GM12878 (cell line): ENCODE results near the gene FGF12. TPM values are rescaled to one million over a fixed set of nuclear protein-coding genes. Genes with fewer than 3 reads are reported as not detected.

Experiments used
- ATAC-seq: fragments of 200-7000 bp; cut with Tn5 transposase; 3 replicates; pipeline ENCODE4 v1.9.1; 2020; ENCODE audit warnings: mild to moderate bottlenecking, moderate library complexity
- BruUV-seq: library from RNA; stranded (reverse); fragments of 400-500 nt; replicated peaks from 2 replicates; lab custom pipeline; 2021; lab: Mats Ljungman, UMichigan
- CTCF ChIA-PET: fragments of 300-600 bp; sonication (Branson Sonifier 250); formaldehyde crosslinking; extraction: SDS; loops from one replicate; lab custom pipeline; 2021; ENCODE audit warnings: inconsistent platforms; lab: Yijun Ruan, JAX
- POLR2A ChIA-PET: fragments of 350-600 bp; formaldehyde crosslinking; extraction: SDS; loops from one replicate; lab custom pipeline; 2021; ENCODE audit warnings: inconsistent platforms; lab: Charles Lee
- RAD21 ChIA-PET: fragments of 300-600 bp; sonication (Branson Sonifier 250); formaldehyde crosslinking; loops from one replicate; lab custom pipeline; 2023; ENCODE audit warnings: antibody characterized with exemption; ENCODE audit not compliant: unreplicated experiment; lab: Charles Lee
- SMC1A ChIA-PET: fragments of 300-600 bp; sonication (Branson Sonifier 250); formaldehyde crosslinking; loops from one replicate; lab custom pipeline; 2023; ENCODE audit not compliant: unreplicated experiment, uncharacterized antibody; lab: Charles Lee
- DNase-seq: peaks from one replicate; pipeline ENCODE4 v3.0.0-alpha.2; 2011; ENCODE audit warnings: low read depth, low spot score
- FAIRE-seq: peaks from 3 replicates; lab custom pipeline; 2011; peaks lifted over from hg19 to GRCh38; lab: Jason Lieb, UNC
- H2AFZ ChIP-seq: 2 replicates; pipeline ENCODE4 v1.6.0; 2011; ENCODE audit warnings: low read depth, low read length, control low read depth; ENCODE audit not compliant: control insufficient read depth
- H3K27ac ChIP-seq: 2 replicates; pipeline ENCODE4 v1.5.1; 2011; ENCODE audit warnings: control low read depth; ENCODE audit not compliant: control insufficient read depth, insufficient read depth
- H3K27me3 ChIP-seq, 2 experiments: replicated peaks in 1 of 2; 2 replicates each; pipeline versions ENCODE4 v1.6.0 to v1.6.1; 2011; ENCODE audit warnings: low read length in 1 of 2; ENCODE audit not compliant: control insufficient read depth in 2 of 2, insufficient read depth in 2 of 2
- H3K36me3 ChIP-seq, 2 experiments: 2 replicates each; pipeline ENCODE4 v1.5.1; 2011; ENCODE audit warnings: low read length in 1 of 2; ENCODE audit not compliant: control insufficient read depth in 2 of 2, insufficient read depth in 2 of 2
- H3K4me1 ChIP-seq: 2 replicates; pipeline ENCODE4 v1.6.1; 2011; ENCODE audit warnings: mild to moderate bottlenecking, low read length, moderate library complexity, mixed read lengths; ENCODE audit not compliant: control insufficient read depth, insufficient read depth
- H3K4me2 ChIP-seq: 2 replicates; pipeline ENCODE4 v1.6.0; 2011; ENCODE audit warnings: control low read depth; ENCODE audit not compliant: control insufficient read depth, insufficient read depth
- H3K4me3 ChIP-seq: fragments of 200-600 bp; sonication (generic); 2 replicates; pipeline ENCODE4 v1.5.1; 2016
- H3K79me2 ChIP-seq: 2 replicates; pipeline ENCODE4 v1.6.0; 2011; ENCODE audit warnings: low read length; ENCODE audit not compliant: control insufficient read depth, insufficient read depth
- H3K9ac ChIP-seq: 2 replicates; pipeline ENCODE4 v1.8.0; 2011; ENCODE audit warnings: low read length, control low read depth, mixed read lengths; ENCODE audit not compliant: control insufficient read depth, insufficient read depth
- H3K9me3 ChIP-seq: replicated peaks from 3 replicates; pipeline ENCODE4 v1.5.1; 2011; ENCODE audit warnings: mild to moderate bottlenecking, low read length; ENCODE audit not compliant: control insufficient read depth, insufficient read depth
- H4K20me1 ChIP-seq: 2 replicates; pipeline ENCODE4 v1.6.0; 2011; ENCODE audit not compliant: control insufficient read depth, insufficient read depth
- DPF2 ChIP-seq: fragments of 450-650 bp; IDR thresholded peaks from 2 replicates; pipeline ENCODE4 v1.6.1; 2017; ENCODE audit warnings: mild to moderate bottlenecking
- FOXM1 ChIP-seq: IDR thresholded peaks from 2 replicates; pipeline ENCODE4 v1.6.1; 2012; ENCODE audit warnings: low read depth, mild to moderate bottlenecking, inconsistent platforms, low read length, moderate library complexity
- KDM1A ChIP-seq: fragments of 200-600 bp; sonication (generic); IDR thresholded peaks from 2 replicates; pipeline ENCODE4 v1.6.1; 2016; ENCODE audit warnings: borderline replicate concordance
- PML ChIP-seq: IDR thresholded peaks from 2 replicates; pipeline ENCODE4 v1.6.1; 2012; ENCODE audit warnings: low read length, inconsistent platforms
- RAD51 ChIP-seq: fragments of 450-650 bp; IDR thresholded peaks from 2 replicates; pipeline ENCODE4 v1.6.1; 2016; ENCODE audit warnings: moderate library complexity, mild to moderate bottlenecking, inconsistent platforms
- RELB ChIP-seq: fragments of 450-650 bp; IDR thresholded peaks from 2 replicates; pipeline ENCODE4 v1.6.1; 2017; ENCODE audit warnings: low read depth, mild to moderate bottlenecking, moderate library complexity
- RUNX3 ChIP-seq: IDR thresholded peaks from 2 replicates; pipeline ENCODE4 v1.6.1; 2012; ENCODE audit warnings: low read length, inconsistent platforms
- SMAD1 ChIP-seq: fragments of 450-650 bp; IDR thresholded peaks from 2 replicates; pipeline ENCODE4 v1.6.1; 2018; ENCODE audit warnings: mild to moderate bottlenecking, low read depth; ENCODE audit not compliant: partially characterized antibody
- SP1 ChIP-seq: IDR thresholded peaks from one replicate; pipeline ENCODE4 v1.6.1; 2011; ENCODE audit warnings: low read depth, low read length
- SRF ChIP-seq, 2 experiments: IDR thresholded peaks; 2 replicates each; pipeline ENCODE4 v1.6.1; 2011; ENCODE audit warnings: low read depth in 2 of 2, low read length in 2 of 2, mild to moderate bottlenecking in 1 of 2, moderate library complexity in 1 of 2
- YY1 ChIP-seq: IDR thresholded peaks from 2 replicates; pipeline ENCODE4 v1.6.1; 2011; ENCODE audit warnings: low read depth, mild to moderate bottlenecking, low read length
- ZNF217 ChIP-seq: fragments of 450-650 bp; IDR thresholded peaks from 2 replicates; pipeline ENCODE4 v1.6.1; 2017; ENCODE audit warnings: antibody characterized with exemption, mild to moderate bottlenecking
- ZNF384 ChIP-seq: IDR thresholded peaks from 2 replicates; pipeline ENCODE4 v1.6.1; 2012; ENCODE audit warnings: low read depth, mild to moderate bottlenecking, low read length, improper control_type of control experiment, borderline replicate concordance
- ZNF622 ChIP-seq: fragments of 450-650 bp; IDR thresholded peaks from 2 replicates; pipeline ENCODE4 v1.6.1; 2017; ENCODE audit warnings: mild to moderate bottlenecking, inconsistent platforms
- WGBS: methylation state at CpG from one replicate; pipeline ENCODE4 v1.1.6; 2016; ENCODE audit warnings: low lambda C conversion rate; ENCODE audit not compliant: insufficient replicate concordance, insufficient coverage; ENCODE audit errors: missing lambda C conversion rate; 5-methylcytosine and 5-hydroxymethylcytosine counted together
- in situ Hi-C: fragments of 300-500 bp; cut with MboI; formaldehyde crosslinking; loops from 9 replicates; pipeline ENCODE4 v1.14.3; 2018; ENCODE audit warnings: mixed read lengths
- intact Hi-C: fragments of 100-400 bp; cut with micrococcal nuclease; formaldehyde crosslinking; loops from one replicate; pipeline ENCODE4 v1.14.2; 2022; ENCODE audit not compliant: unreplicated experiment
- polyA plus RNA-seq, 11 experiments: library from polyadenylated mRNA; depleted of rRNA in 4 of 11; unstranded in 6 of 11; stranded (reverse) in 5 of 11; fragments of >200 nt; fragmentation: Nextera tagmentation in 4 of 11; fragmentation: Illumina TruSeq in 1 of 11; extraction: Ambion mirVana in 4 of 11; extraction: Trizol in 1 of 11; gene quantifications; 1 replicate in 1 of 11; 2 replicates in 10 of 11; pipeline versions ENCODE4 v1.2.1 to v1.2.3, GENCODE V29; 2011 to 2016; ENCODE audit warnings: inconsistent platforms in 2 of 11, missing spikeins in 2 of 11, low read depth in 1 of 11
- total RNA-seq, 4 experiments: library from RNA; depleted of rRNA in 3 of 4; stranded (reverse); fragments of >200 nt in 3 of 4; fragmentation: Illumina TruSeq in 1 of 4; extraction: Trizol in 1 of 4; gene quantifications; 2 replicates each; pipeline versions ENCODE4 v1.2.1 to v1.2.3, GENCODE V29; 2013 to 2021

Gene FGF12
- total and polyA plus RNA-seq, 10 of the 15 experiments (the other 5 are each of a cell fraction or from before 2014, with no cell fraction given) = 0.03 to 0.43 (median 0.13) TPM; not detected in 7

- TF ChIP-seq YY1 (no peak), SMAD1 (no peak), SRF (IDR thresholded peaks at IDR 0.05; ENCODE audit: low read depth in 2 of 2, low read length in 2 of 2) (no peak), RAD51 (no peak), DPF2 (no peak), ZNF384 (no peak), ZNF622 (no peak)
- Histone ChIP-seq H3K4me2 (no peak overlapping the region), H3K36me3 (no peaks in the 10 kb centered on the region), H3K9me3 (no peaks in the 10 kb centered on the region), H3K27me3 (no peaks in the 10 kb centered on the region), H2AFZ (no peak overlapping the region), H3K9ac (no peak overlapping the region), H3K4me3 (no peak overlapping the region), H3K4me1 (no peaks in the 10 kb centered on the region), H3K27ac (no peak overlapping the region), H4K20me1 (no peaks in the 10 kb centered on the region), H3K79me2 (no peaks in the 10 kb centered on the region)
- intact Hi-C loops (no loop called here), in situ Hi-C loops (no loop called here)
- BruUV-seq = no TSS peak
- SMC1A ChIA-PET = interaction anchor here (1.0 kb wide), 1 partner anchor 720 kb away, joined by 3 read pairs; no protein-coding TSS in a partner anchor
- DNase-seq (no peak), ATAC-seq (no peak), FAIRE-seq (no peak)
- CTCF ChIA-PET = no interaction called here
- POLR2A ChIA-PET = no interaction called here
- RAD21 ChIA-PET = no interaction called here
- 50% methylated on average over 2 of the region's 2 CpGs for WGBS
Measured at GRCh38 chr3:192216067-192216466, 511.3 kb downstream of the FGF12 start.

- intact Hi-C loops = no loop called here
- RAD21 ChIA-PET = interaction anchor here (0.5 to 0.8 kb wide), 4 partner anchors 10 to 797 kb away, joined by 3 read pairs; no protein-coding TSS in a partner anchor
- Histone ChIP-seq H3K4me3 (no peak overlapping the region), H3K4me1 (no peaks in the 10 kb centered on the region), H3K36me3 (no peaks in the 10 kb centered on the region), H4K20me1 (no peaks in the 10 kb centered on the region), H3K27me3 (no peaks in the 10 kb centered on the region), H3K79me2 (no peaks in the 10 kb centered on the region), H3K9ac (no peak overlapping the region), H3K27ac (no peak overlapping the region), H3K9me3 (no peaks in the 10 kb centered on the region), H3K4me2 (no peak overlapping the region), H2AFZ (no peak overlapping the region)
- WGBS = 68% methylated on average over 7 of the region's 7 CpGs
- SMC1A ChIA-PET = interaction anchor here (1.3 to 2.7 kb wide), 2 partner anchors 11 to 19 kb away, joined by 3 to 12 read pairs; no protein-coding TSS in a partner anchor
- CTCF ChIA-PET = interaction anchor here (0.9 to 2.4 kb wide), 7 partner anchors 18 to 792 kb away, joined by 3 to 12 read pairs (median 3); no protein-coding TSS in a partner anchor
- BruUV-seq = no TSS peak
- POLR2A ChIA-PET = no interaction called here
- in situ Hi-C loops = no loop called here
- TF ChIP-seq KDM1A (no peak), SP1 (no peak), RELB (no peak), RUNX3 (no peak), ZNF217 (no peak), PML (no peak), FOXM1 (no peak)
- ATAC-seq (no peak), DNase-seq (no peak), FAIRE-seq (no peak)
Measured at GRCh38 chr3:192212979-192213378, 514.4 kb downstream of the FGF12 start.
